Omental fat pad (tissue), 4 donors: Measurements from ENCODE around the gene SREBF1. TPM values are rescaled to one million over a fixed set of nuclear protein-coding genes. Genes with fewer than 3 reads are reported as not detected.

Experiments
- ATAC-seq: fragments of 150-250 bp; one replicate; pipeline ENCODE4 v1.9.1; 2016; ENCODE audit warnings: mild to moderate bottlenecking, moderate library complexity; ENCODE audit not compliant: low FRiP score
- DNase-seq: peaks from one replicate; pipeline ENCODE4 v3.0.0-alpha.2; 2019; ENCODE audit warnings: low spot score
- CTCF ChIP-seq, 3 donors: fragments of 450-650 bp; IDR thresholded peaks; one replicate each; pipeline ENCODE4 v1.5.1; 2016 to 2017; ENCODE audit warnings: antibody characterized with exemption in 3 of 3, mild to moderate bottlenecking in 3 of 3, moderate library complexity in 2 of 3
- small RNA-seq: library from RNA; depleted of rRNA; stranded (forward); fragments of <200 nt; gene quantifications from one replicate; pipeline ENCODE3, GENCODE V24; 2016
- total RNA-seq, 4 donors: library from RNA; depleted of rRNA; stranded (reverse); fragments of >200 nt; gene quantifications; one replicate each; pipeline ENCODE4 v1.1.0, GENCODE V29; 2016

SREBF1 gene
- total RNA-seq, 4 donors from 2014 or later: 18.5 to 118 (median 31.2) TPM

DNA sequence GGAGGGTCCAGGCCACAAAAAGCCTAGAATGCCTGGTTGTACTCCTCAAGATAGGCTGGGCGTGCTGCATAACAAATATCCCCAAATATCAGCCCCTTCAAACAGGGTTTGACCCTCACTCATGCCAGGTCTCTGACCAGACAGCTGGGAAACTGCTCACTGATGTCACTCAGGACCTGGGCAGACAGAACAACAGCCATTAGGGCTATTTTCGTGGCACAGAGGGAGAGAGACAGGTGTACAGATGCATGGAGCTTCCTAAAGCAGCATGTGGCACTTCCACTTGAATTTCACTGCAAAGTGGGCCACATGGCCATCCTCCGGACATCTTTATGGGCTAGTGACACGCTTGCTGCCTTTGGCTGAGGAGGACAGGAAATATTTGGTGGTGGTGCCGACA is 73.1 kb downstream of the SREBF1 start:
- DNase-seq (no peak), ATAC-seq (no peak)
- no peak for TF ChIP-seq CTCF (IDR thresholded peaks at IDR 0.05)

DNA sequence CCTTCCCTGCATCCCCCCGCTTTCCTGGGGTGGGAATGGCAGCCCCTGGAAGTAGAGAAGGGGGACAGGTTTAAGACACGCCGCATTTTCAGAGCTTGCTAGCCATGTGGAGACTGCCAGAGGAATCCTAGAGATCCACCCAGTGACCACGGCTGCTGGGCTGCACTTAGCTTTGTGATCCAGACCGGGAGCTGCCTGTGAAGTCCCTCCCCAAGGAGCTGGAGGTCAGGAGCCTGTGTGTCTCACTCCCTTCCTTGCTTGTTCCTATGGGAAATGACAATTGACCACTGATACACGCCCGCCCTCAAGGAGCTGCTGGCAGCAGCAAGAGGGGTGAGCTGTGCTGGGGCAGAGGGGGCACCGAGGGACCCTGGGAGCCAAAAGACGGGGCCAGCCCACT is 73.7 kb downstream of the SREBF1 start:
- ATAC-seq (no peak), DNase-seq (no peak)
- TF ChIP-seq CTCF (IDR thresholded peaks at IDR 0.05): no peak

DNA sequence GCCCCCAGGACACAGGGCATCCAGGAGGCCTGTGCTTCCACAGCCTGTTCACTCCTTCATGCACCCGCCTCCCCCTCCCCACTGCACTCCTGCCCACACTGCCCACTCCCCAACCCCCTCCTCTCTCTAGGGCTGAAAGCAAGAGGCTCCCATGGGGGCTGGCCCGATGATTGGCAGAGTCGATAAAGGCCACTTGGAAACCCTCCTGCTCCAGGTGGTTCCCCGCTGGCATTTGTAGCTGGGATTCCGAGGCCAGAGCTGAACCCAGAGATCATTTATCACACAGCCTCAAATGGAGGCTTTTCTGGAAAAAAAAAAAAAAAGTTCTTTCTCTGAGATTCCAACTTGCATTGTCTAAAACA is 74.1 kb downstream of the SREBF1 start:
- no peak for ATAC-seq
- no peak for TF ChIP-seq CTCF (IDR thresholded peaks at IDR 0.05)
- DNase-seq: no peak

Small RNAs within 50 kb of the gene (small RNA-seq; reads per million reads assigned to genes)
- gene MIR33B: 0.39 reads per million
- 0.39 reads per million for gene MIR6777

Other genes with a start within 250 kb of the SREBF1 start
- gene PEMT, start 245.3 kb downstream of the SREBF1 start, total RNA-seq: 100 to 1,000 TPM in 1 of 4 donors, 10 to 100 TPM in 3; 32.2 to 181 (median 57.1) TPM
- gene RAI1, start 155.5 kb downstream of the SREBF1 start, total RNA-seq: 10 to 100 TPM in 1 of 4 donors, 1 to 10 TPM in 3; 6.7 to 30.6 (median 8.5) TPM
- 10 to 100 TPM; 25.9 to 30.3 (median 27.6) TPM for gene TOM1L2, start 135.4 kb upstream of the SREBF1 start, total RNA-seq
- gene DRC3, start 135.9 kb upstream of the SREBF1 start, total RNA-seq: 1 to 10 TPM in 3 of 4 donors, under 1 TPM in 1; 0.60 to 4.6 (median 1.9) TPM
- gene ATPAF2, start 202.2 kb upstream of the SREBF1 start, total RNA-seq: 10 to 100 TPM in 2 of 4 donors, 1 to 10 TPM in 2; 9.5 to 18.4 (median 13.1) TPM
- gene GID4, start 202.4 kb upstream of the SREBF1 start, total RNA-seq: 10 to 100 TPM in 3 of 4 donors, 1 to 10 TPM in 1; 9.8 to 20.2 (median 10.5) TPM